ENCODE results near the gene FZD8.

DNA sequence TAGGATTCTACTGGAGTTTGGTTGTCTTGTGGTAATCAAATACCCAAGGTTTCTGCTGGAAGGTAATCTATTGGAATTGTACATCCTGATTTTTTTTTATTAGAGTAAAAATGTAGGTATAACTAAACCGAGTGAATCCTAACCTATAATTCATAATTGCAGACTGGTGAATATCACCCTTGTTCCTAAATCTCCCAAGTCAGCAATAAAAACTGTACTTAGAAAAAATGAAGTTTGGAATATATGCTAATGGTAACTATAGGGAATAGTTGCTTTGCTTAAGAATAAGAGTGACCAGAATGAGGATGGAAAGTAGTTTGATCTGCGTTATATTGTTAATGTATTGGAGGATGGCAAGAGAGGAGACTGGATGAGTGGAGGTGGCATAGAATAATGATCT, 10.7 kb upstream of the FZD8 start:
- TF ChIP-seq EZH2 (IDR thresholded peaks at IDR 0.05; ENCODE audit: insufficient read depth, poor library complexity, severe bottlenecking), result no peak
- no peak for TF ChIP-seq EZH2phosphoT487 (IDR thresholded peaks at IDR 0.05; ENCODE audit: insufficient read depth, low read depth)

Measured in GM23248 (cell line).